Measurements from ENCODE around the gene SUCNR1. TPM values are rescaled to one million over a fixed set of nuclear protein-coding genes. Genes with fewer than 3 reads are reported as not detected.
"Not testable (repeated sequence)": the region's sequence is repeated elsewhere in the genome, so short reads cannot be mapped to it uniquely, and the experiment has no call there.

Gene SUCNR1
- total RNA-seq, 1 donor from 2014 or later: 0.12 TPM

- ATAC-seq (no peak), DNase-seq (no peak)
- intact Hi-C loops (cut with micrococcal nuclease): loop anchor here (10.0 kb wide), 1 partner anchor 485 kb away; no protein-coding TSS in a partner anchor
Measured at GRCh38 chr3:151919446-151919845, 46.0 kb downstream of the SUCNR1 start.

- intact Hi-C loops (cut with micrococcal nuclease): no loop called here
Measured at GRCh38 chr3:151923901-151924300, 50.5 kb downstream of the SUCNR1 start.

GRCh38 chr3:151924753-151925152 lies 51.3 kb downstream of the SUCNR1 start:
- ATAC-seq (no peak), DNase-seq (no peak)
- intact Hi-C loops (cut with micrococcal nuclease): no loop called here

More at GRCh38 chr3:151923901-151924300, 50.5 kb downstream of the SUCNR1 start:
- ATAC-seq (no peak), DNase-seq (no peak)

- intact Hi-C loops (cut with micrococcal nuclease): no loop called here
- no peak for ATAC-seq
Measured at GRCh38 chr3:151925419-151925818, 52.0 kb downstream of the SUCNR1 start.

GRCh38 chr3:151925876-151926275 lies 52.4 kb downstream of the SUCNR1 start:
- ATAC-seq (no peak), DNase-seq (no peak)
- intact Hi-C loops (cut with micrococcal nuclease): no loop called here

More at GRCh38 chr3:151925419-151925818, 52.0 kb downstream of the SUCNR1 start:
- DNase-seq: no peak

- intact Hi-C loops (cut with micrococcal nuclease): no loop called here
- DNase-seq (no peak), ATAC-seq (no peak)
Measured at GRCh38 chr3:151926956-151927355, 53.5 kb downstream of the SUCNR1 start.

- DNase-seq; intact Hi-C loops (cut with micrococcal nuclease); ATAC-seq: not testable (repeated sequence)
Measured at GRCh38 chr3:151927915-151928525, 54.6 kb downstream of the SUCNR1 start.

GRCh38 chr3:151931171-151931570 lies 57.7 kb downstream of the SUCNR1 start:
- intact Hi-C loops (cut with micrococcal nuclease): no loop called here
- no peak for DNase-seq

GRCh38 chr3:151933234-151933853 lies 59.9 kb downstream of the SUCNR1 start:
- DNase-seq (no peak), ATAC-seq (no peak)
- intact Hi-C loops (cut with micrococcal nuclease): no loop called here

More at GRCh38 chr3:151931171-151931570, 57.7 kb downstream of the SUCNR1 start:
- no peak for ATAC-seq

Other genes starting within 250 kb of the SUCNR1 start
- not detected for gene AADACL2, start 139.7 kb upstream of the SUCNR1 start, total RNA-seq
- gene AADAC, start 59.5 kb upstream of the SUCNR1 start, total RNA-seq: 0.35 TPM